HG02885 (cell line): ENCODE data around the gene SOX5.
"Not testable (repeated sequence)": the region's sequence is repeated elsewhere in the genome, so short reads cannot be mapped to it uniquely, and the experiment has no call there.

Experiments used
- ATAC-seq: cut with Tn5 transposase; IDR thresholded peaks from one replicate; pipeline ENCODE4 v1.9.1; 2021; ENCODE audit warnings: mild to moderate bottlenecking; ENCODE audit not compliant: unreplicated experiment, poor library complexity

SOX5 gene

DNA sequence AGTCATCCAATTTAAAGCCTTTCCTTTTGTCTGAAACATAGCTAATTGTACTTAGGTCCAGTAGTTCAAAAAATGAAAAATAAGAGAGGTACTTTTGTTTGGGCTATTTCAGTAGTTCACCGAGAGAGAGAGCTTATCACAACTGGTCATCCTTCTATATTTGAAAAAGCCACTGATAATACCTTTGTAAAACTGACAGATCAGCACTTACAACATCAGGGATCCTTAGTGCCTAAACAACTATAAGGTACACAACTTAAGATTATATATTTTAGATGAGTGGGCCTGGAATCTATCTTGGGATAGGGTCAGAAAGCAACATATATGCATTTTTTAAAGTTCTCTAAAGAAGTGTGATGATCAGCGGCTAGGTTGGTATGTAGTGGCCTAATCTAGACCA, 97.9 kb downstream of the SOX5 start:
- no peak for ATAC-seq

DNA sequence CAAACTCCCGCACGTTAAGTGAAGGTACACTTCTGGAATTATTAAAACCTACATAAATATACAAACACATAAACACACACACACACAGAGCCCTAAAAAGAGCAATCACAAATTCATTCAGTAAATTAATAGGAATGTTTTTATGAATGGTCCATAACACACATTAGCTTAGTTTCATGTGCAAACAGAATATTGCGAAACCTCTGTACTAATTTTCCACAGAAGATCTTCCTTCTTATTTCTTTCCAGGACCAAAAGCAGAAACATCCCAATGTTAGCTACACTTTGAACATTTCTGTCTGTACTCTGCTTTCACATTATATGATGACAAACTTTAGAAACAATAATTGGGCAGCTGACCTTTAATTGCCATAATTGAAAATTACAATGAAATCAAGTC, 101.6 kb downstream of the SOX5 start:
- ATAC-seq, result no peak

DNA sequence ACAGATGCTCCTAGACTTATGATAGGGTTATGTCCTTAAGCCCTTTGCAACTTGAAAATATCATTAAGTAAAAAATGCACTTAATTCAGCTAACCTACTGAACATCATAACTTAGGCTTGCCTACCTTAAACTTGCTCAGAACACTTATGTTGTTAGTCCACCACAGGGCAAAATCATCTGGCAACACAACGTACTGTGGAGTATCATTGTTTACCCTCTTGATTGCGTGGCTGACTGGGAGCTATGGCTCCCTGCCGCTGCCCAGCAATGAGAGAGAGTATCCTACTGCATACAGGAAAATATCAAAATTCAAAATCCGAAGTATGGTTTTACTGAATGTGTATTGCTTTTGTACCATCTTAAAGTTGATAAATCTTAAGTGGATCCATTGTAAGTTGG, 105.5 kb downstream of the SOX5 start:
- ATAC-seq, result no peak

DNA sequence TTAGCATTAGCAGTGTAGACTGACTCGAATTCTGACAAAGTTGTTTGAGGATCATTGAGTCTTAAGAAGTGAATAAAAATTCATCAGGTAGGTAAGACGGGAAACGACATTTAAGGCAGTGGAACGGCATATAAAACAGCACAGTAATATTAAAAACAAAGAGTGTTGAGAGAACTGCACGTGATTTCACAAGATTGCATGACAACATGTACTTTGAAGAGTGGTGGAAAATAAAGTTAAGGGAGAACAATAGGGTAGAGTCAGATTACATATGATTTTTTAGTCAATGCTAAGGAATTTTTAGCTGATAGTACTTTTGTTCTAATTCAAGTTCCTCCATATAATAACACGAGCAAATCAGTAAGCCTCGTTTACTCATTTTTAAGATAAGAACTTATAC, 115.4 kb downstream of the SOX5 start:
- no peak for ATAC-seq

DNA sequence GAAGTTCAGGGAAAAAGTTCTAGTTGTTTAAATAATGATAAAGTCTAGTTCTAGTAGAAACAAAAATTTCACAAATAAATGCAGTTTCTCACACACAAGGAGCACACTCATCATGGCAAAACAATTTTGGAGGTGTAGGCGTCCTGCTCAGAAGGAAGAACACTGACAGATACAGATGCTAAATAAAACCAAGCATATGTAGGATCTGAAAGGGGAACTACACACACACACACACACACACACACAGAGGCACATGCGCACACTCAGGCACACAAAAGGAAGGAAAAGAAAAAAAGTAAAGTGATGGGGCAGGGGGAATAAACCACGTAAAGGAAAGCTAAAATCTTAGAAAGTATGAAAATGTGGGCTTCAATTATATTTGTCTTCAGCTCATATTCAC, 117.7 kb downstream of the SOX5 start:
- ATAC-seq, result no peak

DNA sequence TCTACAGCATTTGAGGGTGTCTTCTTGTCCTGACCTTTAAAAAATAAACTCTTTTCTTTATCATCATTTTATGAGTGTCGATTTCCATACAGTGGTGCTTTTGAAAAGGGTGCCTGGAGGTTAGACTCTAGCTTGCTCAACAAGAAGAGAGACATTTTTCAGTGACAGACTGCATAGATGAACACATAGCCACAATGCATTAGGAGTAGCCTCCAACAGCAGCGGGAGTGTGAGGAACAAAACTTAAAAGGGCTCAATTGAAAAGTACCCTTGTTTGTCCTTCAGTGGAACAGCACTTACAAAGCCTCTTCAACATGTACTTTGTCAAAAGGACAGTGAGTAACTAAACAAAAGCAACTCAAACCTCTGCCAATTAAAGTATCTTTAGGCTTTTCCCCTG, 119.3 kb downstream of the SOX5 start:
- no peak for ATAC-seq

DNA sequence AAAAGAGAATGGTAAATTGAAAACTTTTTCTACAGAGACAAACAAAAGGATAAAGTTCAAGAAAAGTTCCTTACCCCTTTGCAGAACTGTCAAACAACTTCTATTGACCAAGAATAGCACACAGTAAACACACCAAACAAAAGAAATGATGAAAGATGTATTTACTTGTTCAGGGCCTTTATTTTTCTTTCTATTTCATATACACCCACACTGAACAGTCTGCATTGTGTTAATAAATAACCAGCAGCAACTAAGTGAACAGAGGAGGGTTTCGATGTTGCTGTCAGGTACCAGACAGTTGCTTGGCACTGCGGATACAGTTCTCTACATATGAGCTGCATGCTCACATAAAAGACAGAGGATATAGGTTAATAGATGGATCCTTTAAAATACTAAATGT, 122.1 kb downstream of the SOX5 start:
- ATAC-seq, result no peak

DNA sequence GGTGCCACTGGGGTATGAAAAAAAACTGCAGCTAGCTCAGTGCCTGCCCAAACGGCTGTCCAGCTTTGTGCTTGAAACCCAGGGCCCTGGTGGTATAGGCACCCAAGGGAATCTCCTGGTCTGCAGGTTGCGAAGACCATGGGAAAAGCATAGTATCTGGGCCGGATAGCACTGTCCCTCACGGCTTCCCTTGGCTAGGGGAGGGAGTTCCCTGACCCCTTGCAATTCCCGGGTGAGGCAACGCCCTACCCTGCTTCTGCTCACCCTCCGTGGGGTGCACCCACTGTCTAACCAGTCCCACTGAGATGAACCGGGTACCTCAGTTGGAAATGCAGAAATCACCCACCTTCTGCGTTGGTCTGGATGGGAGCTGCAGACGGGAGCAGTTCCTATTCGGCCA, 124.3 kb downstream of the SOX5 start:
- ATAC-seq, result not testable (repeated sequence)

DNA sequence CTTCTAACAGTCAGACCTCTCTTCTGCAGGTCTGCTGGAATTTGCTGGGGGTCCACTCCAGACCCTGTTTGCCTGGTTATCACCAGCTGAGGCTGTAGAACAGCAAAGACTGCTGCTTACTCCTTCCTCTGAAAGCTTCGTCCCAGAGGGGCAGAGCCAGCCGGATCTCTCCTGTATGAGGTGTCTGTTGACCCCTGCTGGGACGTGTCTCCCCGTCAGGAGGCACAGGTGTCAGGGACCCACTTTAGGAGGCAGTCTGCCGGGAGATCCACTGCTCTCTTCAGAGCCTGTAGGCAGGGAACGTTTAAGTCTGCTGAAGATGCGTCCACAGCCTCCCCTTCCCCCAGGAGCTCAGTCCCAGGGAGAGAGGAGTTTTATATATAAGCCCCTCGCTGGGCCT, 125.1 kb downstream of the SOX5 start:
- no peak for ATAC-seq

DNA sequence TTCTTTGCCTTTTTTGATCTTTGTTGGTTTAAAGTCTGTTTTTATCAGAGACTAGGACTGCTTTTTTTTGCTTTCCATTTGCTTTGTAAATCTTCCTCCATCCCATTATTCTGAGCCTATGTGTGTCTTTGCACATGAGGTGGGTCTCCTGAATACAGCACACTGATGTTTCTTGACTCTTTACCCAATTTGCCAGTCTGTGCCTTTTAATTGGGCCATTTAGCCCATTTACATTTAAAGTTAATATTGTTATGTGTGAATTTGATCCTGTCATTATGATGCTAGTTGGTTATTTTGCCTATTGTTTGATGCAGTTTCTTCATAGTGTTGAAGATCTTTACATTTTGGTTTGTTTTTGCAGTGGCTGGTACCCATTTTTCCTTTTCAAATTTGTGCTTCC, 126.6 kb downstream of the SOX5 start:
- not testable (repeated sequence) for ATAC-seq

DNA sequence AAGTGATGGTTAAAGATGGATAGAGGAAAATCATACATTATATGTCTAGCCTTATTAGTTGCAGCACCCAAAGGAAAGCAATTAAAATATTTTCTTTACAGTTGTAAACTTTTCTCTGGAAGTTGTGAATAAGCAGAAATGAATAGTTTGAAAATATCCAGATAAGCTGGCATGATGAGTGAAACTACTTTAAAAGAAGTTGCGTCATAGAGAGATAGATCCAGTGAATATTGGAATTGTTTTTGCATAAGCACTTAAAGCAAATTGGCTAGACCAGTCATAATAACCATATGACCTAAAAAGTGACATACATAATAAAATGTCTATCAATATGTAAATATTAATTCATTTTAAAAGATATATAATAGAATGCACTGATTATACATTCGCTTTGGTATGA, 132.1 kb downstream of the SOX5 start:
- no peak for ATAC-seq

DNA sequence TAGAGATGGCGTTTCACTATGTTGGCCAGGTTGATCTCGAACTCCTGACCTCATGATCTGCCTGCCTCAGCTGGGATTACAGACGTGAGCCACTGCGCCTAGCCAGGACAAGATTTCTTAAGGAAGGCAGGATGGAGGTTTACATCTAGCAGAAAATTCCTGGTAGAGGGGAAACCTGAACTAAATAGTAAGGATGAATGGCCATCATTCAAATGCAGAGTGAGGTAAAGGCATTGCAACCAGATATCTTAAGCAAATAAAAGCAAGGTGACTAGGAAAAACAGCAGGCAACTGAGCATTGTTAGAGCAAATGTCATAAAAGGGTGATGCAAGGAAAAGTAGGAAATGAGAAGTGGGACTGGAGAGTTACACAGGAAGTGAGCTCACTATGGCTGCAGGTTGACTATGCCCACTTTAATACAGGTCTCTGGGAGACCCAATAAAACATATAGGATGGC, 133.0 kb downstream of the SOX5 start:
- ATAC-seq, result no peak

DNA sequence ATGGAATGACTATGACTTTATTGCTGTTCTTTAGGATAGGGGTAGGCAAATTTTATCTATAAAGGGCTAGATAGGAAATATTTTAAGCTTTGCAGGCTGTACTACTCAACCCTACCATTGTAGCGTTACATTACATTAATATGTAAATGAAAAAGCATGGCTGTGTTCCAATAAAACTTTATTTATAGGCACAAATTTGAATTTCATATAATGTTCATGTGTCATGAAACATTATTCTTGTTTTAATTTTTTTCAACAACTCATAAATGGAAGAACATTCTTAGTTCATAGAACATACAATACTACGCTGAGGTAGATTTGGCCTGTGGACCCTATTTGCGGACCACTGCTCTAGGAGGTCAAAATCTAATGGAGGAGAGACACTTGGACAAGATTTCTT, 133.7 kb downstream of the SOX5 start:
- no peak for ATAC-seq

DNA sequence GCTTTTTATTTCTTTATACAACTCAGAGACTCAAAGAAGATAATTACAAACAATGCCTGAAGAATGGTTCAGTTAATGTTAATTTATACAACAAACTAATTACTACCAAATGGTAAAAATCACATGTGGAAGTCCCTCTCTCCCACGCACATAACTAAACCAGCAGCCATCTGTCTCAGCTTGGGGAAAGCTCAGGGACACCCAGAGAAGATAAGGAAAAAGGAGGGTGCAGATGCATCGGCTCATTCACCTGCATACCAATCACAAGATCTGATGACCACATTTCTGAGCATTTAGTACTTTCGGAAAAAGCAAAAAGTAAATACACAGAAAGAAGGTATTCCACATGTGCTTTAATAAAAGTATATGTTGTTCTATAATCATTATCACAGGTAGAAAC, 136.3 kb downstream of the SOX5 start:
- no peak for ATAC-seq

DNA sequence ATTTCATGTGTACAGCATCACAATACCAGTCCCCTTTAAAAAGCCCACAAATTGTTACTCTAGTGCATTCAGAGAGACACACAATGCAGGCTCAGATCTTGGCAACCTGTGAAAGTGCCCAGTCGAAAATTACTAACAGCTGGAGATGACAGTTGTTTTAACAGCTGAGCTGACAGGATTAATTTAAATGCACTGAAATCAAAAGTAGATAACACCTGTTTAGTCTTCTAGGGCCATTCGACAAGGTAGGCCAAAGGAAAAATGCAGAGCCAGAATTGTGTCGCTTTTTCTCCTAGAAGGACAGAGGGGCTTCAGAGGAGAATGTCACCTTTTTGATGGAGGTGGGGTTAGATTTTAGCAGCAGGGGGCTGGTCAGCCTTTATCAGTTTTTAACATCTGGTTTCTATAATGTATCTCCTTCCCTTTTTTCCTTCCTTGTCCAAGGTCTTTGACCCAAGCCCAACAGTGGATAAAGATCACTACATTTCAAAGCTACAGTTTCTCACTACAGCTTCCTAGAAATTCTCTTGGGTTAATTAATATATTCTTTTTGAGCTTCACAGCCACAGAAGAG, 139.1 kb downstream of the SOX5 start:
- no peak for ATAC-seq

DNA sequence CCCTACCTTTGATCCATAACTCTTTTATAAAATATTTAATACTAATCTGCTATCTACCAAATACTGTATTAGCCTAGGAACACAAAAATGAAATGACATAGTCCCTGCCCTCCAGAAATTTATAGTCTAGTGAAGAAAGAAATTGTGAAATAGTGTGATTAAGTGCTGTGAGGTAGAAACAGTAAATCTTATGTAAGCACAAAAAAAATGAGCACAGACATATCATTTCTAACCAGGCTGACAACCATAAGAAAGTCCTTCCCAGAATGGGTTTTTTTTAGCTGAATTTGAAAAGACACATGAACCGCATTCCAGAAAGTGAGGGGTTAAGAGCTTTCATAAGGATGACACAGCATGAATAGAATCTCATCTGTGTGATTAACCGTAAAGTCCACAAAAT, 145.9 kb downstream of the SOX5 start:
- no peak for ATAC-seq

DNA sequence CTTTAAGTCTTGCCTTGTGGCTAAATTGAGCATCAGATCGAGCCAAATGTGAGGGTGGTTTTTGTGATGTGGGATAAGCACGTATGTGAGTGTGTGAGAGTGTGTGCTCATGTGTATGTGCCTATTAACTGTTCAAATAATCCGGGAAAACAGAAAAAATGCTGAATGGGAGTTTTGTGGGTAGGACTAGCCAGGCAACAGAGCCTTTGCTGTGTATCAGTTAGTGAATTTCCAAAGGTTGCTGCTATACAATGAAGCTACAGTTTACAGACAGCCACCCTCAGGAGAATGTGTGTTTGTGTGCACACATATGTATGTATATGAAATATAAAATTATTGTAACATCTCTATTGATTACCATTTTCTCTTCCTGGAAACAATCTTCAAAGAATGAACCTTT, 154.0 kb downstream of the SOX5 start:
- ATAC-seq, result no peak

DNA sequence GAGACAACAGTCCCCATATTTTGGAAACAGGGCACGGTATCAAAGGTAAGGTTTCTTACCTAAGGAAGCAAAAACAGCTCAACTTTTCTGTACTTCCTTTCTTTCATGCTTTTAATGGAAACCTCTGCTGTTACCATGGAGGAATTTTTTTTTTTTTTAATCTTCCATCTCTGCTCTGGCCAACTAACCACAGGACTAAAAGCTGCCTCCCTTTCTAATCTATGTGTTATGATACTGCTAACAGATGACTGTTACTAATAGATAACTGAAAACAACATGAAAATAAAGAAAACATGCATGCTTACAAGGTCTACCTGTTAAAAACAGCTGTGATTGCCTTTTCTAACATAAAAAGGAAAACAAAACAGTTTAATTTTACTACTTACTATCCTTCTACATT, 168.4 kb downstream of the SOX5 start:
- no peak for ATAC-seq

DNA sequence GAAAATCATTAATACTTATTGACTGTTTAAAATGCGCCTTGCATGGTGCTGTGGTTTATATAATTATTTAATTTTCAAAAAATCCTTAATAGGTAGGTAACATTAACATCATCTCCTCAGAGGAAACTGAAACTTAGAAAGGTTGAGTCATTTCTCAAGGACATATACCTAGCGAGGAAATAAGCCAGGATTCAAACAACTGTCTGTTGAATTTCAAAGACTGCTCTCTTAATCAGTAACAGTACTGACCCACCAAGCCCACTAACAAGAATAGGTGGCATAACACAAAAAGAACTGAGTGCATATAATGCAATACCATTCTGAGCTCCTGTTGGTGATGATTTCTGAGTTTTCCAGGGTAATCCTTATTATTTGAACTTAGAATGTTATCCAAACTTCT, 174.3 kb downstream of the SOX5 start:
- ATAC-seq, result no peak

DNA sequence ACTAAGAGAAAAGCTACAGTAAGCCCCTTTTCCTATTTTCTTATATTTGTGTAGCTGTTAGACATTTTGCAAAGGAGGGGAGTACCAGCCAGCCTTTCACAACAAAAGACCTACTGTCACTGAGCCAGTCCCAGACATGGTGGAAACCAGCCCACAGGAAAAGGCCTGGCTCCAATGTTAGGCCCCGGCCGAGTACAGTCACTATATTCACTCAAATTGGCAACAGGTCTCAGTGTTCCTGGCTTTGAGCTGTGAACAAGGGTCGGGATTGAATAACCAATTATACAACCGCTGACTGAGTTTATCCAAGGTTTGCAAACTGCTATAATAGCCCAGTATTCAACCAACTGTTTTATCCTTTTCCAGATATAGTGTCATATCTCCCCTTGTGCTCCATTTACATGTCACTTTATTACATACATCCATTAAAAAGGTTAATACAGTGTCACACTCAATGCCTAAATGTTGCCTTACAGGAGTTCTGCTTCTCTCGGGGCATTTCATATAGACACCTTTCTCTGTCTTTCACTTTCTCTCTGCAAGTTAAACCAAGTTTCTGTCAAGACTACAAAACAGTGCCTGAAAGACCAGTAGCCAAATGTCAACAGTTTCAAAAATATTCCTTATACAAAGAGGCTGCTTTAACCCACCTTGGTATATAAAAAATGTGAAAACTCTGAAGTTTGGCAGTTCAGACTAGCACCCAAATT, 178.1 kb downstream of the SOX5 start:
- no peak for ATAC-seq

DNA sequence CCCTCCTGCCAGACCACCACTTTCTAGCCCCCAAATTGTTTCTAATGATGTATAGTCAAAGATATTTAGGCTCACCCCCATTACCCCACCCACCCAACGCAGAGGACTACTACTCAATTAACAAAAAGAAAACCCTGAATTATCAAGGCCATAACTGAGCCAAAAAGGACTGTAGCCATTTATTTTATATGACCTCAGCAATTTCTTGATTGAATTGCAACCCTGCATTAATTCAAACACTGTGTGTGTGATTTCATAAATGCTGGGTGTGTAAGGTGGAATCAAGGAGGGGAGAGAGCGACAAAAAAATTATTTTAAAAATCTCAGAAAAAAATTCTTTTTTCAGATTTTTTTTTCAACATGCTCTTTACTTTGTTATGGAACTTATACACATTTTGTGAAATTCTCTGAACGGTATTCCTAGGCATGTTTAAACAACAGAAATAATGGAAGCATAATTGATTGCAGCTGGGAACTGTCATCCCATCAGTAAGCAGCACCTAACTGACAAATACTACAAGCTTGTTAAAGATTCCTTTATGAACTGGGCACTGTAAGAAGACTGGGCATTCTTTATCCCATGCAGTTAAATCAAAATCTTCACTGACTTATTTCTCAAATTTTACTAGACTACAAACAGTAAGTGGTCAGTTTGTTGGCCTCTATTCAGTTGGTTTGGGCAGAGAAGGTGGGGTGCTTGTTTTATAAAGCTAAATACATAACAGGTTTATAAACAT, 179.1 kb downstream of the SOX5 start:
- ATAC-seq, result no peak

DNA sequence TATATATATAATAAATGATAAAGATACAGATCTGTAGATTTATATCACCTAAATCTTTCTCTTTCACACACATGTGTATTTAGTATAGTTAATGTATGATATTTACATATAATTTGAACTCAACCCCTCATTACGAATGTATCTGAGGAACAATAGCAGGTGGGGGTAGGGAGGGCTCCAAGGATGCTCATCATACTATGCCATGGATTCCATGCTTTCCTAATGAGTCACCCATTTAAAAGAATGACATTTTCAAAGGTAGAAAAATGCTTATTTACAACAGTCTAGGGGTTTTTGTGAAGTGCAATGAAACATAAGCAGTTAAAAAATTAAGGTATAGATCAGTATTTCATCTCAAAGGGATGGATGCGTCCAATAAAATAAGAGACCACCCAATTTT, 181.6 kb downstream of the SOX5 start:
- ATAC-seq, result no peak
